GM12874 (cell line): Measurements from ENCODE around the gene LARGE1.

Experiments
- CTCF ChIP-seq: IDR thresholded peaks from 2 replicates; pipeline ENCODE4 v1.5.1; 2011; ENCODE audit warnings: low read depth, mild to moderate bottlenecking, control low read depth, low read length, moderate library complexity; ENCODE audit not compliant: insufficient read depth

LARGE1 gene

GRCh38 chr22:33580310-33580709 is 340.0 kb downstream of the LARGE1 start:
- TF ChIP-seq CTCF, result no peak

- TF ChIP-seq CTCF, result peak; percentile 91
Observed at GRCh38 chr22:33579448-33580093, 340.7 kb downstream of the LARGE1 start.

GRCh38 chr22:33578752-33579151 is 341.5 kb downstream of the LARGE1 start:
- no peak for TF ChIP-seq CTCF

GRCh38 chr22:33577862-33578411 is 342.3 kb downstream of the LARGE1 start:
- no peak for TF ChIP-seq CTCF

- TF ChIP-seq CTCF, result no peak
Observed at GRCh38 chr22:33576205-33576604, 344.1 kb downstream of the LARGE1 start.

GRCh38 chr22:33575771-33576170 is 344.5 kb downstream of the LARGE1 start:
- no peak for TF ChIP-seq CTCF

- TF ChIP-seq CTCF, result no peak
Observed at GRCh38 chr22:33575041-33575440, 345.2 kb downstream of the LARGE1 start.
